Brain microvascular endothelial cell (primary cell): ENCODE measurements around the gene LRTM1.

Experiments
- DNase-seq: peaks from one replicate; pipeline ENCODE4 v3.0.0-alpha.2; 2020
- H3K27ac ChIP-seq: fragments of 250-450 bp; sonication (Bioruptor Pico); 2 replicates; pipeline ENCODE4 v1.5.1; 2020; ENCODE audit warnings: mild to moderate bottlenecking, moderate library complexity
- H3K27me3 ChIP-seq: fragments of 250-450 bp; sonication (Bioruptor Pico); replicated peaks from 2 replicates; pipeline ENCODE4 v1.5.1; 2020; ENCODE audit warnings: mild to moderate bottlenecking
- H3K36me3 ChIP-seq: fragments of 250-450 bp; sonication (Bioruptor Pico); replicated peaks from 2 replicates; pipeline ENCODE4 v1.5.1; 2020; ENCODE audit warnings: mild to moderate bottlenecking
- H3K4me3 ChIP-seq: 2 replicates; pipeline ENCODE4 v1.5.1; 2011; ENCODE audit warnings: low read depth, mild to moderate bottlenecking, control low read depth, low read length, moderate library complexity
- CTCF ChIP-seq: IDR thresholded peaks from 2 replicates; pipeline ENCODE4 v1.5.1; 2011; ENCODE audit warnings: low read depth, mild to moderate bottlenecking, moderate library complexity, low read length, control low read depth, inconsistent platforms; ENCODE audit errors: missing control alignments
- in situ Hi-C: cut with HindIII; loops from 2 replicates; pipeline ENCODE4 v1.10.0; 2017; ENCODE audit warnings: low sequenced_read_pairs, low pct_ligation_motif_present

The LRTM1 gene

GRCh38 chr3:54915181-54915580 is 12.7 kb downstream of the LRTM1 start:
- no peak overlapping the region for H3K4me3 ChIP-seq
- no peak for DNase-seq
- H3K27me3 ChIP-seq, result no peaks in the 10 kb centered on the region
- no peak overlapping the region for H3K27ac ChIP-seq
- in situ Hi-C loops, result no loop called here
- H3K36me3 ChIP-seq, result no peaks in the 10 kb centered on the region
- TF ChIP-seq CTCF, result no peak

DNA sequence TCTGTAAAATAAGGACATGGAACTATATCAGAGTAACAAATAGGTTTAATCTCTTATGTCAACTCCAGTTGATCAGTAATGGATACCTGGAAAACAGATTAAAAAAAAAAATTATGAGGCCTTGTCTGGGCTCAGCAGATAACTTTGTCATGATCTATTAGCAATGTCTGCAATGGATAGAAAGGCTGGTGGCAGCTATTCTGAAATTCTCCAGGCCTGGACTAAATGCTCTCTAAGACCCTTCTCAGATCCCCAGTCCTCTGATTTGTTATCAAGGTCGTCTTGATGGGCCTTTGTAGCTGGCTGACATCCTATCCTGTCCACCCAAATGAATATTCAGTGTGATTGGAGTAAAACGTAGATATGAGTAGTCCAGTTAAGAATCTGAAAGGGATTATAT is 13.7 kb downstream of the LRTM1 start:
- Histone ChIP-seq H3K27me3 (no peaks in the 10 kb centered on the region), H3K36me3 (no peaks in the 10 kb centered on the region), H3K27ac (no peak overlapping the region), H3K4me3 (no peak overlapping the region)
- in situ Hi-C loops, result no loop called here
- no peak for TF ChIP-seq CTCF
- no peak for DNase-seq

GRCh38 chr3:54909191-54909590 is 18.7 kb downstream of the LRTM1 start:
- Histone ChIP-seq H3K4me3 (no peak overlapping the region), H3K36me3 (no peaks in the 10 kb centered on the region), H3K27ac (no peak overlapping the region), H3K27me3 (no peaks in the 10 kb centered on the region)
- no peak for TF ChIP-seq CTCF
- in situ Hi-C loops, result no loop called here
- no peak for DNase-seq

- no peak for TF ChIP-seq CTCF
- no peak overlapping the region for H3K27ac ChIP-seq
- in situ Hi-C loops, result no loop called here
- no peak for DNase-seq
- no peaks in the 10 kb centered on the region for H3K36me3 ChIP-seq
- no peak overlapping the region for H3K4me3 ChIP-seq
- H3K27me3 ChIP-seq, result no peaks in the 10 kb centered on the region
These were observed 21.1 kb downstream of the LRTM1 start for GRCh38 chr3:54906763-54907162.

DNA sequence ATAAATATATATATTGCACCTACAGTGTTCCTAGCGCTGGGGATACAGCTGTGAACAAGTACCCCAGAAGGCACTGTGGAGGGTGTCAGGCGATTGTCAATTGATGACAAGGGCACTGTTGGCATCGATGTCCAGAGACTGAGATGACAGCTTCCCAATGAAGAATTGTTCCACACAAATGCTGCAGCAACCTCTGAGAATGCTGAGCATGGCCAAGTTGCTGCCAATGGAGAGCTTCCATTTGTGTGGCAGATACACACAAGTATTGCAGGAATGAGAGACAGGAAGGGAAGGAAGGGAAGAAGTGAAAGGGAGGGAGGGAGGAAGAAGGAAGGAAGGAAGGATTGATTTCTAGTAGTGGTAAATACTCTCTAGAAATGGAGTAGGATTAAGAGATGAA is 21.9 kb downstream of the LRTM1 start:
- TF ChIP-seq CTCF, result no peak
- H3K4me3 ChIP-seq, result no peak overlapping the region
- H3K27ac ChIP-seq, result no peak overlapping the region
- H3K27me3 ChIP-seq, result no peaks in the 10 kb centered on the region
- in situ Hi-C loops, result no loop called here
- DNase-seq, result no peak
- no peaks in the 10 kb centered on the region for H3K36me3 ChIP-seq

DNA sequence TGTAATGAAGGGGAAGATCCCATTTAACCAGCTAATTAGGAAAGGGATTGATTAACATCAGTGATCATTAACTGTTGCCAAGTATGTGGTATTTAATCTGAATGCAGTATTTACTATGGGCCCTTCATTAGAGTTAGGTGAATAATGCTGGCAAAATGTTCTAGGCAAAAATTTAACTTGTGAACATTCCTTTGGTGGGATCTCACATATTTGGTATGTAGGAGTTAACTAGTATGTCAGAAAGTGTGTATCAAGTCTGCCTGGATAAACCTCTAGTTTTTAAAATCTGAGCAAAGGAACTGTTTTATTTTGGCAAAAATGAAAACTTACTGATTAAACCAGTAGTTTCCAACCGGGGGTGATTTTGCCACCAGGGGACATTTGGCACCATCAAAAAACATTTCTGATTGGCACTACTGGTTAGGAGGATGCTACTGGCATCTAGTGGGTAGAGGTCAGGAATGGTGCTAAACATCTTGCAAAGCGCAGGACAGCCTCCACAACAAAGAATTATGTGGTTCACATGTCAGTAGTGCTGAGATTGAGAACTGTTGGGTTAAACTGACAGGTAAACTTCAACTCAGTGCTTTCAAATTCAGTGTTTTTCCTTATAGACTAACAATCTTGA is 22.5 kb downstream of the LRTM1 start:
- no peak overlapping the region for H3K27ac ChIP-seq
- H3K4me3 ChIP-seq, result no peak overlapping the region
- no peaks in the 10 kb centered on the region for H3K27me3 ChIP-seq
- in situ Hi-C loops, result no loop called here
- TF ChIP-seq CTCF, result no peak
- DNase-seq, result no peak
- no peaks in the 10 kb centered on the region for H3K36me3 ChIP-seq
